HepG2 (cell line): ENCODE results near the gene ERF. TPM values are rescaled to one million over a fixed set of nuclear protein-coding genes. Genes with fewer than 3 reads are reported as not detected.

Source experiments
- KMT2B ChIP-seq: IDR thresholded peaks from 2 replicates; pipeline ENCODE4 v1.6.1; 2016; ENCODE audit warnings: missing genetic modification reagents, missing compliant biosample characterization
- MAFK ChIP-seq, 2 experiments: IDR thresholded peaks in 1 of 2; conservative IDR thresholded peaks in 1 of 2; 2 replicates each; pipeline ENCODE4 v1.6.1; 2011; ENCODE audit warnings: improper control_type of control experiment in 2 of 2, low read length in 2 of 2
- MED1 ChIP-seq: sonication (generic); formaldehyde crosslinking; IDR thresholded peaks from 2 replicates; pipeline ENCODE4 v1.4.0; 2020; ENCODE audit warnings: missing genetic modification reagents
- NFKBIZ ChIP-seq: IDR thresholded peaks from 2 replicates; pipeline ENCODE4 v1.6.1; 2018; ENCODE audit warnings: missing genetic modification reagents, missing compliant biosample characterization
- NPAS2 ChIP-seq: sonication (generic); formaldehyde crosslinking; IDR thresholded peaks from 2 replicates; pipeline ENCODE4 v1.8.0; 2022; ENCODE audit warnings: mild to moderate bottlenecking, missing genetic modification reagents, borderline replicate concordance
- RELA ChIP-seq: sonication (generic); formaldehyde crosslinking; IDR thresholded peaks from 2 replicates; pipeline ENCODE4 v1.4.0; 2020; ENCODE audit warnings: missing genetic modification reagents
- SCMH1 ChIP-seq: sonication (generic); formaldehyde crosslinking; IDR thresholded peaks from 2 replicates; pipeline ENCODE4 v1.9.0; 2021; ENCODE audit warnings: missing genetic modification reagents, mild to moderate bottlenecking, borderline replicate concordance
- SRSF4 ChIP-seq: fragments of 200-400 bp; formaldehyde crosslinking; IDR thresholded peaks from one replicate; pipeline ENCODE4 v1.6.1; 2018; ENCODE audit warnings: mild to moderate bottlenecking, low read depth, low read length, moderate library complexity; ENCODE audit not compliant: poor library complexity, severe bottlenecking
- STAG1 ChIP-seq: sonication (generic); formaldehyde crosslinking; IDR thresholded peaks from 2 replicates; pipeline ENCODE4 v1.4.0; 2020; ENCODE audit warnings: missing genetic modification reagents
- ZBTB2 ChIP-seq: sonication (generic); formaldehyde crosslinking; IDR thresholded peaks from 2 replicates; pipeline ENCODE4 v1.8.0; 2022; ENCODE audit warnings: low read depth, missing genetic modification reagents
- ZBTB8A ChIP-seq: sonication (generic); formaldehyde crosslinking; IDR thresholded peaks from 2 replicates; pipeline ENCODE4 v1.4.0; 2020; ENCODE audit warnings: mild to moderate bottlenecking, low read depth, missing genetic modification reagents, borderline replicate concordance
- ZC3H4 ChIP-seq: sonication (generic); formaldehyde crosslinking; IDR thresholded peaks from 2 replicates; pipeline ENCODE4 v1.4.0; 2020; ENCODE audit warnings: missing genetic modification reagents, borderline replicate concordance
- ZNF501 ChIP-seq: sonication (generic); formaldehyde crosslinking; IDR thresholded peaks from 2 replicates; pipeline ENCODE4 v1.5.1; 2020; ENCODE audit warnings: mild to moderate bottlenecking, moderate library complexity, missing genetic modification reagents
- ZNF576 ChIP-seq: sonication (generic); formaldehyde crosslinking; IDR thresholded peaks from 2 replicates; pipeline ENCODE4 v1.4.0; 2020; ENCODE audit warnings: mild to moderate bottlenecking, missing genetic modification reagents
- polyA plus RNA-seq, 8 experiments: library from polyadenylated mRNA; depleted of rRNA in 3 of 8; stranded (reverse) in 7 of 8; unstranded in 1 of 8; fragments of >200 nt; fragmentation: Illumina TruSeq in 4 of 8; extraction: Trizol in 4 of 8; gene quantifications; 2 replicates each; pipeline versions ENCODE4 v1.2.1 to v1.2.3, GENCODE V29; 2011 to 2016; ENCODE audit warnings: low read depth in 4 of 8, missing spikeins in 1 of 8, mixed read lengths in 1 of 8; ENCODE audit not compliant: insufficient read depth in 1 of 8
- total RNA-seq, 5 experiments: library from RNA; depleted of rRNA; stranded (reverse); fragments of >200 nt; fragmentation: Illumina TruSeq; extraction: Trizol; gene quantifications; 2 replicates each; pipeline ENCODE4 v1.2.3, GENCODE V29; 2016; ENCODE audit warnings: low read depth in 1 of 5
- TF ChIP-seq, protein P1 (sequence below), 2 experiments: sonication (generic) in 1 of 2; formaldehyde crosslinking in 1 of 2; IDR thresholded peaks; 2 replicates each; pipeline versions ENCODE4 v1.6.1 to v1.9.0; 2014 to 2022; ENCODE audit warnings: antibody characterized with exemption in 1 of 2, borderline replicate concordance in 1 of 2, inconsistent platforms in 1 of 2, low read depth in 1 of 2, missing genetic modification reagents in 1 of 2
- TF ChIP-seq, protein P2 (sequence below): sonication (generic); formaldehyde crosslinking; IDR thresholded peaks from 2 replicates; pipeline ENCODE4 v1.9.0; 2021; ENCODE audit warnings: missing genetic modification reagents, mild to moderate bottlenecking, borderline replicate concordance
- TF ChIP-seq, protein P3 (sequence below): sonication (generic); formaldehyde crosslinking; IDR thresholded peaks from 2 replicates; pipeline ENCODE4 v1.4.0; 2020; ENCODE audit warnings: mild to moderate bottlenecking, missing genetic modification reagents

ERF gene
- total and polyA plus RNA-seq, 2 of the 13 experiments (the other 11 are each of a cell fraction or from before 2014, with no cell fraction given), result 67.1 to 69.9 TPM

DNA sequence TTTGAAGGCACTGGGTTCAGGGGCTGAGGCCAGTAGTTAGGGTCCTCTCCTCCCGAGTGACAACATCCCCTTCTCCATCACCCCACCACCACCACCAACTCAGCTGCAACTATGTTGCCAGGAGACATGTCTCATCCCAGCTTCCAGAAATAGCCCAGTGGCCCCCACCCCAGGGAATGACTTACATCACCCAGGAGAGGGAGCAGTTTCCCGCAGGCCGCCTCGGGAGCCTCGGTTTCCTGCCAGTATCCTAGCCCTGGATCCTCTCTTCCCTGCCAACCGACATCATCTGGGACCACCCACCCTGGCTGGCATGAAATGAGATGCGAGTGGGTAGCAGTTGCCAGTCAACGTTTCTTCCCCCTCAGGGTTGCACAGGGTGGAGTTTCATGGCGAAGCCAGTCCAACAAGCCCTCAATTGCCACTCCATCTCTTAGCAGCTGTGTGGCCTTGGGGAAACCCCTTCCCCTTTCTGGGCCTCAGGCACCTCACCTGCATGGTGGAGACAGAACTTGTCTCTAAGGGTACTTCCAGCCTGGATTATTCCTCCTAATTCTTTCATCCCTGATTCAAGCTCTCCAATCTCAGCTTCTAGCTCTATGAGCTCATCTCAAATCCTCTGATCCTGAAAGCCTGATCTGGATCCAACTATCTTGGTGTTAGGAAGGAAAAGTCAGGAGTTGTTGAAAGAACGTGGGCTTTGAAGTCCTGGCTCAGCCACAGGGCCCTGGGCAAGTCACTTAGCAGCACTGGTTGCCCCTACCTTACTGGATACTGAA, 8.6 kb downstream of the ERF start (continued):
- TF ChIP-seq, protein P1, sequence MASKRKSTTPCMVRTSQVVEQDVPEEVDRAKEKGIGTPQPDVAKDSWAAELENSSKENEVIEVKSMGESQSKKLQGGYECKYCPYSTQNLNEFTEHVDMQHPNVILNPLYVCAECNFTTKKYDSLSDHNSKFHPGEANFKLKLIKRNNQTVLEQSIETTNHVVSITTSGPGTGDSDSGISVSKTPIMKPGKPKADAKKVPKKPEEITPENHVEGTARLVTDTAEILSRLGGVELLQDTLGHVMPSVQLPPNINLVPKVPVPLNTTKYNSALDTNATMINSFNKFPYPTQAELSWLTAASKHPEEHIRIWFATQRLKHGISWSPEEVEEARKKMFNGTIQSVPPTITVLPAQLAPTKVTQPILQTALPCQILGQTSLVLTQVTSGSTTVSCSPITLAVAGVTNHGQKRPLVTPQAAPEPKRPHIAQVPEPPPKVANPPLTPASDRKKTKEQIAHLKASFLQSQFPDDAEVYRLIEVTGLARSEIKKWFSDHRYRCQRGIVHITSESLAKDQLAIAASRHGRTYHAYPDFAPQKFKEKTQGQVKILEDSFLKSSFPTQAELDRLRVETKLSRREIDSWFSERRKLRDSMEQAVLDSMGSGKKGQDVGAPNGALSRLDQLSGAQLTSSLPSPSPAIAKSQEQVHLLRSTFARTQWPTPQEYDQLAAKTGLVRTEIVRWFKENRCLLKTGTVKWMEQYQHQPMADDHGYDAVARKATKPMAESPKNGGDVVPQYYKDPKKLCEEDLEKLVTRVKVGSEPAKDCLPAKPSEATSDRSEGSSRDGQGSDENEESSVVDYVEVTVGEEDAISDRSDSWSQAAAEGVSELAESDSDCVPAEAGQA (IDR thresholded peaks at IDR 0.05; ENCODE audit: low read depth), result no peak
- TF ChIP-seq, protein P1 (CRISPR knock-in tag; IDR thresholded peaks at IDR 0.05; ENCODE audit: borderline replicate concordance), result no peak
- TF ChIP-seq SCMH1 (no peak), NFKBIZ (no peak), MED1 (CRISPR knock-in tag) (no peak), STAG1 (CRISPR knock-in tag) (peak; percentile 74), KMT2B (no peak), NPAS2 (CRISPR knock-in tag) (no peak), ZNF501 (CRISPR knock-in tag) (no peak), SRSF4 (no peak), ZC3H4 (CRISPR knock-in tag) (no peak), ZBTB8A (CRISPR knock-in tag) (no peak), RELA (CRISPR knock-in tag) (no peak), ZNF576 (no peak), MAFK (conservative IDR thresholded peaks at IDR 0.05 in 1 of 2, IDR thresholded peaks at IDR 0.05 in 1 of 2; ENCODE audit: low read length in 2 of 2) (no peak), ZBTB2 (no peak)
- TF ChIP-seq, protein P2, sequence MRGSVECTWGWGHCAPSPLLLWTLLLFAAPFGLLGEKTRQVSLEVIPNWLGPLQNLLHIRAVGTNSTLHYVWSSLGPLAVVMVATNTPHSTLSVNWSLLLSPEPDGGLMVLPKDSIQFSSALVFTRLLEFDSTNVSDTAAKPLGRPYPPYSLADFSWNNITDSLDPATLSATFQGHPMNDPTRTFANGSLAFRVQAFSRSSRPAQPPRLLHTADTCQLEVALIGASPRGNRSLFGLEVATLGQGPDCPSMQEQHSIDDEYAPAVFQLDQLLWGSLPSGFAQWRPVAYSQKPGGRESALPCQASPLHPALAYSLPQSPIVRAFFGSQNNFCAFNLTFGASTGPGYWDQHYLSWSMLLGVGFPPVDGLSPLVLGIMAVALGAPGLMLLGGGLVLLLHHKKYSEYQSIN (CRISPR knock-in tag), result no peak
- TF ChIP-seq, protein P3, sequence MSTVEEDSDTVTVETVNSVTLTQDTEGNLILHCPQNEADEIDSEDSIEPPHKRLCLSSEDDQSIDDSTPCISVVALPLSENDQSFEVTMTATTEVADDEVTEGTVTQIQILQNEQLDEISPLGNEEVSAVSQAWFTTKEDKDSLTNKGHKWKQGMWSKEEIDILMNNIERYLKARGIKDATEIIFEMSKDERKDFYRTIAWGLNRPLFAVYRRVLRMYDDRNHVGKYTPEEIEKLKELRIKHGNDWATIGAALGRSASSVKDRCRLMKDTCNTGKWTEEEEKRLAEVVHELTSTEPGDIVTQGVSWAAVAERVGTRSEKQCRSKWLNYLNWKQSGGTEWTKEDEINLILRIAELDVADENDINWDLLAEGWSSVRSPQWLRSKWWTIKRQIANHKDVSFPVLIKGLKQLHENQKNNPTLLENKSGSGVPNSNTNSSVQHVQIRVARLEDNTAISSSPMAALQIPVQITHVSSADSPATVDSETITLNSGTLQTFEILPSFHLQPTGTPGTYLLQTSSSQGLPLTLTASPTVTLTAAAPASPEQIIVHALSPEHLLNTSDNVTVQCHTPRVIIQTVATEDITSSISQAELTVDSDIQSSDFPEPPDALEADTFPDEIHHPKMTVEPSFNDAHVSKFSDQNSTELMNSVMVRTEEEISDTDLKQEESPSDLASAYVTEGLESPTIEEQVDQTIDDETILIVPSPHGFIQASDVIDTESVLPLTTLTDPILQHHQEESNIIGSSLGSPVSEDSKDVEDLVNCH, result no peak
